GM18502 (cell line): Measurements from ENCODE around the gene STYXL1.

ENCODE experiments used
- ATAC-seq: cut with Tn5 transposase; IDR thresholded peaks from one replicate; pipeline ENCODE4 v1.9.1; 2021; ENCODE audit warnings: mild to moderate bottlenecking; ENCODE audit not compliant: unreplicated experiment, poor library complexity

STYXL1 gene

GRCh38 chr7:75982306-75983064, 65.3 kb downstream of the STYXL1 start:
- ATAC-seq = no peak

- no peak for ATAC-seq
Measured at GRCh38 chr7:75981453-75982305, 66.1 kb downstream of the STYXL1 start.

GRCh38 chr7:75981203-75981452, 66.7 kb downstream of the STYXL1 start:
- no peak for ATAC-seq

GRCh38 chr7:75980430-75981202, 67.2 kb downstream of the STYXL1 start:
- no peak for ATAC-seq

GRCh38 chr7:75979759-75980429, 67.9 kb downstream of the STYXL1 start:
- no peak for ATAC-seq

- no peak for ATAC-seq
Measured at GRCh38 chr7:75977743-75978142, 70.1 kb downstream of the STYXL1 start.

- no peak for ATAC-seq
Measured at GRCh38 chr7:75971961-75972763, 75.6 kb downstream of the STYXL1 start.

- no peak for ATAC-seq
Measured at GRCh38 chr7:75971309-75971960, 76.4 kb downstream of the STYXL1 start.

- ATAC-seq = no peak
Measured at GRCh38 chr7:75969704-75970498, 77.9 kb downstream of the STYXL1 start.

- no peak for ATAC-seq
Measured at GRCh38 chr7:75969182-75969581, 78.6 kb downstream of the STYXL1 start.

GRCh38 chr7:75968561-75969001, 79.2 kb downstream of the STYXL1 start:
- ATAC-seq = no peak

- ATAC-seq = no peak
Measured at GRCh38 chr7:75968012-75968411, 79.8 kb downstream of the STYXL1 start.

GRCh38 chr7:75967487-75967997, 80.3 kb downstream of the STYXL1 start:
- ATAC-seq = no peak

- ATAC-seq = no peak
Measured at GRCh38 chr7:75967055-75967454, 80.7 kb downstream of the STYXL1 start.

GRCh38 chr7:75966190-75966961, 81.4 kb downstream of the STYXL1 start:
- no peak for ATAC-seq

GRCh38 chr7:75965617-75966016, 82.2 kb downstream of the STYXL1 start:
- no peak for ATAC-seq

- no peak for ATAC-seq
Measured at GRCh38 chr7:75963381-75963995, 84.3 kb downstream of the STYXL1 start.
